ENCODE measurements around the gene KCNA2.

Gene KCNA2

DNA sequence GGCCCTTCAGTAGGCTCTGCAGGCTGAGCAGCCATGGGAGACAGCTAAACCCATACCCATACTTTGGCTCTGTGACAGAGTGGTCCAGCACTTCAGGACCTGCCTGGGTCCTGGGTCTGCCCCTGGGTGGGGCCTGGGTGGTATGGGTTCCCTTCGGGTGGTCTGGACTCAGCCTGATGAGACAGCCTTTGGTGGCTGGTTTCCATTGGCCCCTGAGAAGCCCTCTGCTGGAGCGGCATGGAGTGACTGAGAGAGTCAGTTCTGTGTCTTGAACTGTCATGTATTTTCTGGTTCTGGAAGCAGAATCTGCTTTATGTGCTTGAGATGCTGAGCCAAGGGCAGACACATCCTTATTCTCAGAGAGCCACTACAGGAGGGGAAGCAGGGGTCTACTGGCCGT lies 31.3 kb upstream of the KCNA2 start:
- H3K27ac ChIP-seq (ENCODE audit: low read length) = no peak overlapping the region
- H3K9me3 ChIP-seq (ENCODE audit: control insufficient read depth in 2 of 2, low read length in 2 of 2) = no peaks in the 10 kb centered on the region
- no peaks in the 10 kb centered on the region for H3K36me3 ChIP-seq (ENCODE audit: control insufficient read depth in 2 of 2, insufficient read depth in 2 of 2, low read length in 2 of 2)
- peaks cover 14% of the 10 kb centered on the region for H3K4me1 ChIP-seq (ENCODE audit: control insufficient read depth, insufficient read depth, low read length)
- peaks cover 0 to 6% of the 10 kb centered on the region in 2 donors for H3K27me3 ChIP-seq (ENCODE audit: control insufficient read depth in 1 of 2, insufficient read depth in 2 of 2, low read length in 2 of 2)
- H3K9ac ChIP-seq (ENCODE audit: low read length in 2 of 2) = no peak overlapping the region
- no peak overlapping the region for H3K4me3 ChIP-seq (ENCODE audit: low read length in 2 of 2)

- Histone ChIP-seq H3K27me3 (ENCODE audit: control insufficient read depth in 1 of 2, insufficient read depth in 2 of 2, low read length in 2 of 2) (peaks cover under 1 to 9% of the 10 kb centered on the region in 2 donors), H3K9me3 (ENCODE audit: control insufficient read depth in 2 of 2, low read length in 2 of 2) (no peaks in the 10 kb centered on the region), H3K4me3 (ENCODE audit: low read length in 2 of 2) (no peak overlapping the region), H3K36me3 (ENCODE audit: control insufficient read depth in 2 of 2, insufficient read depth in 2 of 2, low read length in 2 of 2) (no peaks in the 10 kb centered on the region), H3K4me1 (ENCODE audit: control insufficient read depth, insufficient read depth, low read length) (peaks cover 14% of the 10 kb centered on the region), H3K27ac (ENCODE audit: low read length) (no peak overlapping the region), H3K9ac (ENCODE audit: low read length in 2 of 2) (no peak overlapping the region)
Measured at GRCh38 chr1:110636149-110636935, 30.2 kb upstream of the KCNA2 start.

DNA sequence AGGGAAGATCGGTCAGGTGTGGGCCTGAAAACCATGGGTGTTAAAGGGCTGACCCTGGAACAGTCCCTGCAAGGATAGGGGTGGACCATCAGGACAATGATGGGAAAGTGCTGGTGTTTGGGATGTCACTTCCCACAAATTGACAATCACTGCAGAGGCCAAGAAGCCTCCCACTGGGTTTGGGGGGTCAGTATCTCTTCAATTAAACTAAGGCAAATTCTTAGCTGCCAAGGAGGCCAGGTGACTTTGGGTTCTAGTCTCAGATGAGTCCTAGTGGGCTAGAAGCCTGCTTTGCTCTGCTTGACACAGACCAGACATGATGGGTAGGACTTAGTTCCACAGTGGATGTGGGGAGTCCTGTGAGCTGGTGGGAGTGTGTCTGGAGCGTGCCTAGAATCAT lies 29.3 kb upstream of the KCNA2 start:
- Histone ChIP-seq H3K27ac (ENCODE audit: low read length) (no peak overlapping the region), H3K4me1 (ENCODE audit: control insufficient read depth, insufficient read depth, low read length) (peaks cover 14% of the 10 kb centered on the region), H3K9ac (ENCODE audit: low read length in 2 of 2) (no peak overlapping the region), H3K9me3 (ENCODE audit: control insufficient read depth in 2 of 2, low read length in 2 of 2) (no peaks in the 10 kb centered on the region), H3K36me3 (ENCODE audit: control insufficient read depth in 2 of 2, insufficient read depth in 2 of 2, low read length in 2 of 2) (no peaks in the 10 kb centered on the region), H3K27me3 (ENCODE audit: control insufficient read depth in 1 of 2, insufficient read depth in 2 of 2, low read length in 2 of 2) (peaks cover 4 to 13% of the 10 kb centered on the region in 2 donors), H3K4me3 (ENCODE audit: low read length in 2 of 2) (no peak overlapping the region)

GRCh38 chr1:110634455-110635311 lies 28.5 kb upstream of the KCNA2 start:
- Histone ChIP-seq H3K36me3 (ENCODE audit: control insufficient read depth in 2 of 2, insufficient read depth in 2 of 2, low read length in 2 of 2) (no peaks in the 10 kb centered on the region), H3K4me3 (ENCODE audit: low read length in 2 of 2) (no peak overlapping the region)

GRCh38 chr1:110634086-110634454 lies 27.9 kb upstream of the KCNA2 start:
- Histone ChIP-seq H3K9ac (ENCODE audit: low read length in 2 of 2) (no peak overlapping the region), H3K9me3 (ENCODE audit: control insufficient read depth in 2 of 2, low read length in 2 of 2) (no peaks in the 10 kb centered on the region), H3K27me3 (ENCODE audit: control insufficient read depth in 1 of 2, insufficient read depth in 2 of 2, low read length in 2 of 2) (peaks cover 4 to 12% of the 10 kb centered on the region in 2 donors), H3K4me1 (ENCODE audit: control insufficient read depth, insufficient read depth, low read length) (peaks cover 14% of the 10 kb centered on the region), H3K27ac (ENCODE audit: low read length) (peak overlapping the region; percentile 24), H3K36me3 (ENCODE audit: control insufficient read depth in 2 of 2, insufficient read depth in 2 of 2, low read length in 2 of 2) (no peaks in the 10 kb centered on the region), H3K4me3 (ENCODE audit: low read length in 2 of 2) (no peak overlapping the region)

More at GRCh38 chr1:110634455-110635311, 28.5 kb upstream of the KCNA2 start:
- H3K27ac ChIP-seq (ENCODE audit: low read length) = peak overlapping the region; percentile 24
- H3K9me3 ChIP-seq (ENCODE audit: control insufficient read depth in 2 of 2, low read length in 2 of 2) = no peaks in the 10 kb centered on the region
- H3K9ac ChIP-seq (ENCODE audit: low read length in 2 of 2) = no peak overlapping the region
- H3K4me1 ChIP-seq (ENCODE audit: control insufficient read depth, insufficient read depth, low read length) = peaks cover 14% of the 10 kb centered on the region
- H3K27me3 ChIP-seq (ENCODE audit: control insufficient read depth in 1 of 2, insufficient read depth in 2 of 2, low read length in 2 of 2) = peaks cover 4 to 12% of the 10 kb centered on the region in 2 donors

DNA sequence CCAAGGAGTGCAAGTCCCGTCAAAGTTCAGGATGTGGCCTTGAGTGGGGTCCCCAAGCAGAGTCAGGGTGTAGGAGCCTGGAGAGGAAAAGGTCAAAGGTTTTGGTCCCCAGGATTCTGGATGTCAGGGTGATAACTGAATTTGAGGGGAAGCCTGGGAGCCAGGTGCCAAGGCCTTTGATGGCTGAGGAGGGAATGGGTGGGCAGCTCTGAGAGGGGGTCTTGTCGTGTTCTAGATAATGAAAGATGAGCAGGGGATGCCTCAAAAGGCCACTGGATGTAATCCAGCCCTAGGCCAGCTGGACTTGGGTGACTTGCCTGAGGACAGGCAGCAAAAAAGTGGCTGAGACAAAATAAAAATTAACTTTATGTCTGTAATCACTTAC lies 27.5 kb upstream of the KCNA2 start:
- Histone ChIP-seq H3K27me3 (ENCODE audit: control insufficient read depth in 1 of 2, insufficient read depth in 2 of 2, low read length in 2 of 2) (peaks cover 4 to 14% of the 10 kb centered on the region in 2 donors), H3K9ac (ENCODE audit: low read length in 2 of 2) (no peak overlapping the region), H3K4me3 (ENCODE audit: low read length in 2 of 2) (no peak overlapping the region), H3K4me1 (ENCODE audit: control insufficient read depth, insufficient read depth, low read length) (peaks cover 14% of the 10 kb centered on the region), H3K27ac (ENCODE audit: low read length) (no peak overlapping the region), H3K9me3 (ENCODE audit: control insufficient read depth in 2 of 2, low read length in 2 of 2) (no peaks in the 10 kb centered on the region), H3K36me3 (ENCODE audit: control insufficient read depth in 2 of 2, insufficient read depth in 2 of 2, low read length in 2 of 2) (no peaks in the 10 kb centered on the region)

GRCh38 chr1:110631836-110632620 lies 25.9 kb upstream of the KCNA2 start:
- H3K27ac ChIP-seq (ENCODE audit: low read length) = no peak overlapping the region
- peaks cover 14% of the 10 kb centered on the region for H3K4me1 ChIP-seq (ENCODE audit: control insufficient read depth, insufficient read depth, low read length)

GRCh38 chr1:110630839-110631663 lies 24.9 kb upstream of the KCNA2 start:
- Histone ChIP-seq H3K36me3 (ENCODE audit: control insufficient read depth in 2 of 2, insufficient read depth in 2 of 2, low read length in 2 of 2) (no peaks in the 10 kb centered on the region), H3K4me1 (ENCODE audit: control insufficient read depth, insufficient read depth, low read length) (peaks cover 14% of the 10 kb centered on the region), H3K27me3 (ENCODE audit: control insufficient read depth in 1 of 2, insufficient read depth in 2 of 2, low read length in 2 of 2) (peaks cover 4 to 10% of the 10 kb centered on the region in 2 donors), H3K4me3 (ENCODE audit: low read length in 2 of 2) (no peak overlapping the region), H3K27ac (ENCODE audit: low read length) (no peak overlapping the region), H3K9me3 (ENCODE audit: control insufficient read depth in 2 of 2, low read length in 2 of 2) (no peaks in the 10 kb centered on the region), H3K9ac (ENCODE audit: low read length in 2 of 2) (no peak overlapping the region)

More at GRCh38 chr1:110631836-110632620, 25.9 kb upstream of the KCNA2 start:
- H3K27me3 ChIP-seq (ENCODE audit: control insufficient read depth in 1 of 2, insufficient read depth in 2 of 2, low read length in 2 of 2) = peaks cover 4 to 10% of the 10 kb centered on the region in 2 donors
- H3K4me3 ChIP-seq (ENCODE audit: low read length in 2 of 2) = no peak overlapping the region
- no peaks in the 10 kb centered on the region for H3K36me3 ChIP-seq (ENCODE audit: control insufficient read depth in 2 of 2, insufficient read depth in 2 of 2, low read length in 2 of 2)
- H3K9ac ChIP-seq (ENCODE audit: low read length in 2 of 2) = no peak overlapping the region
- no peaks in the 10 kb centered on the region for H3K9me3 ChIP-seq (ENCODE audit: control insufficient read depth in 2 of 2, low read length in 2 of 2)

DNA sequence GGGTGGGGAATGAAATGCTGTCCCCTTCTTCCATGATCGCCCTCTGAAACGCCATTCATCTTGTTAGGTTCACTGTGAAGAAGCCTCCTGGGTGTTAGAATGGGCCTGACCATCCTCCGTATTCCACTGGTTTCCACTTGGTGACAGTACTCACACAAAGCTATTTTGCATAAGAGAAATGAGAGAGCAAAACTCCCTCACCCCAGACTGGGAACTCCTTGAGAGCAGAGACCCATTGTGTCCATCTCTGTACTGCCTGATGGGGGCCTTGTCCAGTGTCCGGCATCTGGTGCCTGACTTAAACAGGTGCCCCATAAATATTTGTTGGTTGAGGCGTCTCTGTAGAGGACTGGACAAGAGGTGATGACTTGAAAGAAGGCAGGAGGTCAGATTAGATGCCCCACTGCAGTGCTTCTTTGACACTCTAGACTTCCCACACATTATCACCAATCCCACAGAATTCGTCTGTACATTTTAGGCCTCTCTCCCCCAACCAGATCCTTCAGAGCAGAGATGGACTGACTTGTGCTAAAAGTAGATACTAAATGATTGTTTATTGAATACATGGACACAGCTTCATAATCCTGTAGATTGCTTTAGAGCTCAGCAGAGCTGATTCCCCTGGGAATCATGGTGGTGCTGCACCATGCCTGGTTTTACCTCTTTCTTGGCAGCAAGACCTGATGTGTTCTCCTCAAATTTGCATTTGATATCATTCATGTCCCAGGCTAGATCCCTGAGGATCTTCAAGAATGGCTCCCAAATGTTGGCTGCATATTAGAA lies 22.4 kb upstream of the KCNA2 start:
- Histone ChIP-seq H3K4me1 (ENCODE audit: control insufficient read depth, insufficient read depth, low read length) (no peaks in the 10 kb centered on the region), H3K9me3 (ENCODE audit: control insufficient read depth in 2 of 2, low read length in 2 of 2) (no peaks in the 10 kb centered on the region), H3K27ac (ENCODE audit: low read length) (no peak overlapping the region), H3K9ac (ENCODE audit: low read length in 2 of 2) (no peak overlapping the region), H3K4me3 (ENCODE audit: low read length in 2 of 2) (no peak overlapping the region), H3K27me3 (ENCODE audit: control insufficient read depth in 1 of 2, insufficient read depth in 2 of 2, low read length in 2 of 2) (peaks cover 4 to 10% of the 10 kb centered on the region in 2 donors), H3K36me3 (ENCODE audit: control insufficient read depth in 2 of 2, insufficient read depth in 2 of 2, low read length in 2 of 2) (no peaks in the 10 kb centered on the region)
